MM.1S (cell line): ENCODE measurements around the gene XPNPEP2.

Source experiments
- DNase-seq: peaks from one replicate; pipeline ENCODE4 v3.0.0-alpha.2; 2015
- H2AFZ ChIP-seq: fragments of 300-600 bp; sonication (generic); 2 replicates; pipeline ENCODE4 v1.6.0; 2016; ENCODE audit warnings: antibody characterized with exemption, low read length
- H3F3A ChIP-seq: fragments of 300-600 bp; sonication (generic); 2 replicates; pipeline ENCODE4 v1.6.1; 2016; ENCODE audit warnings: mild to moderate bottlenecking, antibody characterized with exemption, low read length, moderate library complexity, mixed read lengths; ENCODE audit not compliant: insufficient read depth
- H3K27ac ChIP-seq: fragments of 300-600 bp; sonication (generic); 2 replicates; pipeline ENCODE4 v1.5.1; 2016; ENCODE audit warnings: mild to moderate bottlenecking, low read length
- H3K27me3 ChIP-seq: fragments of 300-600 bp; sonication (generic); replicated peaks from 2 replicates; pipeline ENCODE4 v1.6.0; 2016; ENCODE audit warnings: low read length; ENCODE audit not compliant: insufficient read depth
- H3K36me3 ChIP-seq: fragments of 300-600 bp; sonication (generic); replicated peaks from 2 replicates; pipeline ENCODE4 v1.6.1; 2016; ENCODE audit warnings: mild to moderate bottlenecking, low read length, mixed read lengths; ENCODE audit not compliant: insufficient read depth
- H3K4me1 ChIP-seq: fragments of 300-600 bp; sonication (generic); 2 replicates; pipeline ENCODE4 v1.6.1; 2016; ENCODE audit warnings: low read length, mixed read lengths
- H3K4me2 ChIP-seq: fragments of 300-600 bp; sonication (generic); 2 replicates; pipeline ENCODE4 v1.6.0; 2016; ENCODE audit warnings: low read depth, low read length
- H3K4me3 ChIP-seq: fragments of 300-600 bp; sonication (generic); 2 replicates; pipeline ENCODE4 v1.5.1; 2016; ENCODE audit warnings: low read length, mixed read lengths
- H3K79me2 ChIP-seq: fragments of 300-600 bp; sonication (generic); 2 replicates; pipeline ENCODE4 v1.6.1; 2016; ENCODE audit warnings: mixed run types, low read length, mixed read lengths
- H3K9ac ChIP-seq: fragments of 300-600 bp; sonication (generic); 2 replicates; pipeline ENCODE4 v1.6.1; 2016; ENCODE audit warnings: low read length, mixed read lengths
- H3K9me2 ChIP-seq: fragments of 300-600 bp; sonication (generic); replicated peaks from 2 replicates; pipeline ENCODE4 v1.6.1; 2016; ENCODE audit warnings: mild to moderate bottlenecking, low read length, mixed read lengths; ENCODE audit not compliant: insufficient read depth
- H3K9me3 ChIP-seq: fragments of 300-600 bp; sonication (generic); replicated peaks from 2 replicates; pipeline ENCODE4 v1.6.1; 2016; ENCODE audit warnings: mild to moderate bottlenecking, low read length, mixed read lengths; ENCODE audit not compliant: insufficient read depth
- H4K20me1 ChIP-seq: fragments of 300-600 bp; sonication (generic); 2 replicates; pipeline ENCODE4 v1.6.1; 2016; ENCODE audit warnings: mild to moderate bottlenecking, low read length, moderate library complexity, mixed read lengths; ENCODE audit not compliant: insufficient read depth
- EZH2 ChIP-seq: fragments of 300-600 bp; sonication (generic); optimal IDR thresholded peaks from 2 replicates; pipeline ENCODE3; 2017; ENCODE audit warnings: low read depth, mild to moderate bottlenecking, antibody characterized with exemption, low read length, mixed read lengths
- EZH2phosphoT487 ChIP-seq: fragments of 300-600 bp; sonication (generic); IDR thresholded peaks from 2 replicates; pipeline ENCODE4 v1.6.1; 2018; ENCODE audit warnings: antibody characterized with exemption, low read length
- TF ChIP-seq, protein P1 (sequence below): fragments of 300-600 bp; sonication (generic); IDR thresholded peaks from 2 replicates; pipeline ENCODE4 v1.5.1; 2016; ENCODE audit warnings: antibody characterized with exemption, low read length, mixed read lengths

Gene XPNPEP2

GRCh38 chrX:129802863-129803262 lies 64.1 kb downstream of the XPNPEP2 start:
- DNase-seq: no peak
- H3K27me3 ChIP-seq: no peaks in the 10 kb centered on the region
- no peak overlapping the region for H3K9ac ChIP-seq
- no peaks in the 10 kb centered on the region for H3K9me2 ChIP-seq
- H3K4me2 ChIP-seq: no peak overlapping the region
- H3K79me2 ChIP-seq: no peaks in the 10 kb centered on the region
- H3K9me3 ChIP-seq: no peaks in the 10 kb centered on the region
- no peaks in the 10 kb centered on the region for H3K4me1 ChIP-seq
- H3K4me3 ChIP-seq: no peak overlapping the region
- TF ChIP-seq EZH2: no peak
- TF ChIP-seq, protein P1, sequence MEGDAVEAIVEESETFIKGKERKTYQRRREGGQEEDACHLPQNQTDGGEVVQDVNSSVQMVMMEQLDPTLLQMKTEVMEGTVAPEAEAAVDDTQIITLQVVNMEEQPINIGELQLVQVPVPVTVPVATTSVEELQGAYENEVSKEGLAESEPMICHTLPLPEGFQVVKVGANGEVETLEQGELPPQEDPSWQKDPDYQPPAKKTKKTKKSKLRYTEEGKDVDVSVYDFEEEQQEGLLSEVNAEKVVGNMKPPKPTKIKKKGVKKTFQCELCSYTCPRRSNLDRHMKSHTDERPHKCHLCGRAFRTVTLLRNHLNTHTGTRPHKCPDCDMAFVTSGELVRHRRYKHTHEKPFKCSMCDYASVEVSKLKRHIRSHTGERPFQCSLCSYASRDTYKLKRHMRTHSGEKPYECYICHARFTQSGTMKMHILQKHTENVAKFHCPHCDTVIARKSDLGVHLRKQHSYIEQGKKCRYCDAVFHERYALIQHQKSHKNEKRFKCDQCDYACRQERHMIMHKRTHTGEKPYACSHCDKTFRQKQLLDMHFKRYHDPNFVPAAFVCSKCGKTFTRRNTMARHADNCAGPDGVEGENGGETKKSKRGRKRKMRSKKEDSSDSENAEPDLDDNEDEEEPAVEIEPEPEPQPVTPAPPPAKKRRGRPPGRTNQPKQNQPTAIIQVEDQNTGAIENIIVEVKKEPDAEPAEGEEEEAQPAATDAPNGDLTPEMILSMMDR: no peak
- no peak for TF ChIP-seq EZH2phosphoT487
- H3K36me3 ChIP-seq: no peaks in the 10 kb centered on the region
- no peak overlapping the region for H2AFZ ChIP-seq
- H3F3A ChIP-seq: peaks cover 8% of the 10 kb centered on the region; the same call in 1 of the 2 replicates
- no peak overlapping the region for H3K27ac ChIP-seq
- H4K20me1 ChIP-seq: no peaks in the 10 kb centered on the region

DNA sequence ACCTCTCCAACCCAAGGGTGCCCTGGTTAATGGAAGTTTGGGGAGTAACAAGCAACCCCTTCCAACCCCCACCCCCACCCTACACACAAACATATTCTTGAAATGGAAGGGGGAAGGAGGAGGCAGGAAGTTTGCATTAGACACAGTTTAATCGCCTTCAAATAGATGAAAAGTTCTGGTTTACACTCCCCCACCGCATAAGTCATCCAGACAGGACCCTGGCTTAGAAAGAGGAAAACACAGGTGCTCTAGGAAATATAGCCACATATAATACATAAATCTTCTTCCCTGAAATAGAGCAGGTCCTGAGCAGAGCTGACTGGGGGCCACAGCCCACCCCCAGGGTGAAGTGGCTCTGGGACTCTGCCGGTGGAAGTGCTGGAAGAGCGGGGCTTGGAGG lies 66.0 kb downstream of the XPNPEP2 start:
- no peak overlapping the region for H3K4me3 ChIP-seq
- H3K27ac ChIP-seq: no peak overlapping the region
- H2AFZ ChIP-seq: no peak overlapping the region
- no peak for TF ChIP-seq EZH2
- no peak for TF ChIP-seq EZH2phosphoT487
- TF ChIP-seq, protein P1: no peak
- no peaks in the 10 kb centered on the region; the same call in 1 of the 2 replicates for H3F3A ChIP-seq
- H4K20me1 ChIP-seq: no peaks in the 10 kb centered on the region
- H3K79me2 ChIP-seq: no peaks in the 10 kb centered on the region
- no peak overlapping the region for H3K4me2 ChIP-seq
- H3K27me3 ChIP-seq: no peaks in the 10 kb centered on the region
- no peaks in the 10 kb centered on the region for H3K9me3 ChIP-seq
- H3K9me2 ChIP-seq: no peaks in the 10 kb centered on the region
- H3K4me1 ChIP-seq: peaks cover 7% of the 10 kb centered on the region; the same call in 1 of the 2 replicates
- H3K36me3 ChIP-seq: no peaks in the 10 kb centered on the region
- no peak overlapping the region for H3K9ac ChIP-seq
- DNase-seq: no peak

DNA sequence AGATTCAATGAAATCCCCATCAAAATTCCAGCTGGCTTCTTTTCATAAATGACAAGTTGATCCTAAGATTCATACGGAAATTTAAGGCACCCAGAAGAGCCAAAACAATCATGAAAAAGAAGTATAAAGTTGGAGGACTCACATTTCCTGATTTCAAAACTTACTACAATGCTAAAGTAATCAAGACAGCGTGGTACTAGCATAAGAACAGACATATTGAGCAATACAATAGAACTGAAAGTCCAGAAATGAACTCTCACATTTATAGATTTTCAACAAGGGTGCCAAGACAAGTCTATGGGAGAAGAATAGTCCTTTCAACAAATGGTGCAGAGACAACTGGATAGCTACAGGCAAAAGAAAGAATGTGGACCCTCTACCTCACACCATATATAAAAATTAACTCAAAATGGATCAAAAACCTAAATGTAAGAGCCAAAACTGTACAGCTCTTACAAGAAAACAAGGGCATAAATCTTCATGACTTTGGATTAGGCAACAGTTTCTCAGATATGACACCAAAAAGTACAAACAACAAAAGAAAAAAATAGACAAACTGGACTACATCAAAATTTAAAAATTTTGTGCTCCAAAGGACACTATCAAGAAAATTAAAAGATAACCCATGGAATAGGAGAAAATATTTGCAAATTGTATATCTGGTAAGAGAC lies 69.5 kb downstream of the XPNPEP2 start:
- Histone ChIP-seq H3K36me3 (no peaks in the 10 kb centered on the region), H3K4me1 (peaks cover 7% of the 10 kb centered on the region; the same call in 1 of the 2 replicates), H3K9me2 (no peaks in the 10 kb centered on the region), H3K27me3 (no peaks in the 10 kb centered on the region), H4K20me1 (no peaks in the 10 kb centered on the region), H3K79me2 (no peaks in the 10 kb centered on the region), H2AFZ (no peak overlapping the region), H3K27ac (no peak overlapping the region), H3F3A (no peaks in the 10 kb centered on the region), H3K4me2 (no peak overlapping the region), H3K9me3 (no peaks in the 10 kb centered on the region), H3K9ac (no peak overlapping the region), H3K4me3 (no peak overlapping the region)
- TF ChIP-seq EZH2 (no peak), EZH2phosphoT487 (no peak)
- TF ChIP-seq, protein P1: no peak
- no peak for DNase-seq
